Ectodermal cell (in vitro differentiated cells): ENCODE data around the gene CACNA2D3.

Experiments
- H3K27ac ChIP-seq: 2 replicates; pipeline ENCODE4 v1.7.0; 2013; ENCODE audit warnings: mild to moderate bottlenecking, low read depth, low read length; ENCODE audit not compliant: insufficient read depth, poor library complexity, severe bottlenecking
- H3K27me3 ChIP-seq: 2 replicates; pipeline ENCODE4 v1.7.0; 2013; ENCODE audit warnings: mild to moderate bottlenecking, low read length; ENCODE audit not compliant: insufficient read depth, control insufficient read depth, poor library complexity, severe bottlenecking
- H3K36me3 ChIP-seq: one replicate; pipeline ENCODE4 v1.7.0; 2013; ENCODE audit warnings: low read length; ENCODE audit not compliant: control insufficient read depth, insufficient read depth
- H3K4me1 ChIP-seq: one replicate; pipeline ENCODE4 v1.7.0; 2013; ENCODE audit warnings: low read length; ENCODE audit not compliant: control insufficient read depth, insufficient read depth
- H3K4me3 ChIP-seq: 2 replicates; pipeline ENCODE4 v1.7.0; 2013; ENCODE audit warnings: low read depth, low read length, control low read depth; ENCODE audit not compliant: insufficient read depth
- H3K9me3 ChIP-seq: 2 replicates; pipeline ENCODE4 v1.7.0; 2013; ENCODE audit warnings: mild to moderate bottlenecking, low read length, moderate library complexity; ENCODE audit not compliant: control insufficient read depth
- WGBS, 2 experiments: methylation state at CpG; one replicate each; pipeline ENCODE4 v1.1.7; 2013; ENCODE audit warnings: missing lambda C conversion rate in 2 of 2; 5-methylcytosine and 5-hydroxymethylcytosine counted together

The CACNA2D3 gene

GRCh38 chr3:54211097-54211496, 88.7 kb downstream of the CACNA2D3 start:
- WGBS, 2 experiments = 100% methylated on average over 1 of the region's 1 CpG; no CpG with 5 or more reads in 1 of the 2 experiments
- H3K4me1 ChIP-seq = no peaks in the 10 kb centered on the region
- H3K36me3 ChIP-seq = no peaks in the 10 kb centered on the region
- no peak overlapping the region for H3K4me3 ChIP-seq
- no peak overlapping the region for H3K27ac ChIP-seq
- H3K9me3 ChIP-seq = no peaks in the 10 kb centered on the region
- no peaks in the 10 kb centered on the region for H3K27me3 ChIP-seq

GRCh38 chr3:54212723-54213122, 90.4 kb downstream of the CACNA2D3 start:
- H3K36me3 ChIP-seq = no peaks in the 10 kb centered on the region
- 86 to 100% methylated on average over 1 of the region's 1 CpG for WGBS, 2 experiments
- H3K4me1 ChIP-seq = no peaks in the 10 kb centered on the region
- no peaks in the 10 kb centered on the region for H3K27me3 ChIP-seq
- no peaks in the 10 kb centered on the region for H3K9me3 ChIP-seq
- H3K27ac ChIP-seq = no peak overlapping the region
- H3K4me3 ChIP-seq = no peak overlapping the region

- WGBS, 2 experiments = 90 to 99% methylated on average over 2 of the region's 2 CpGs
- H3K27me3 ChIP-seq = no peaks in the 10 kb centered on the region
- no peak overlapping the region for H3K27ac ChIP-seq
- H3K9me3 ChIP-seq = no peaks in the 10 kb centered on the region
- no peak overlapping the region for H3K4me3 ChIP-seq
- no peaks in the 10 kb centered on the region for H3K4me1 ChIP-seq
- H3K36me3 ChIP-seq = no peaks in the 10 kb centered on the region
Measured at GRCh38 chr3:54213907-54214306, 91.6 kb downstream of the CACNA2D3 start.

- H3K36me3 ChIP-seq = no peaks in the 10 kb centered on the region
- no peak overlapping the region for H3K27ac ChIP-seq
- H3K4me1 ChIP-seq = no peaks in the 10 kb centered on the region
- H3K4me3 ChIP-seq = no peak overlapping the region
- H3K9me3 ChIP-seq = no peaks in the 10 kb centered on the region
- H3K27me3 ChIP-seq = no peaks in the 10 kb centered on the region
- WGBS, 2 experiments = 56 to 78% methylated on average over 1 of the region's 1 CpG
Measured at GRCh38 chr3:54214845-54215244, 92.5 kb downstream of the CACNA2D3 start.

GRCh38 chr3:54215521-54215920, 93.2 kb downstream of the CACNA2D3 start:
- H3K4me1 ChIP-seq = no peaks in the 10 kb centered on the region
- no peak overlapping the region for H3K27ac ChIP-seq
- H3K36me3 ChIP-seq = no peaks in the 10 kb centered on the region
- no peaks in the 10 kb centered on the region for H3K9me3 ChIP-seq
- WGBS, 2 experiments = 77 to 78% methylated on average over 5 of the region's 5 CpGs
- no peaks in the 10 kb centered on the region for H3K27me3 ChIP-seq
- H3K4me3 ChIP-seq = no peak overlapping the region

- WGBS, 2 experiments = 91 to 92% methylated on average over 5 of the region's 5 CpGs
- H3K4me1 ChIP-seq = no peaks in the 10 kb centered on the region
- no peaks in the 10 kb centered on the region for H3K27me3 ChIP-seq
- H3K9me3 ChIP-seq = no peaks in the 10 kb centered on the region
- no peaks in the 10 kb centered on the region for H3K36me3 ChIP-seq
- no peak overlapping the region for H3K4me3 ChIP-seq
- H3K27ac ChIP-seq = no peak overlapping the region
Measured at GRCh38 chr3:54217828-54218227, 95.5 kb downstream of the CACNA2D3 start.

- Histone ChIP-seq H3K27me3 (no peaks in the 10 kb centered on the region), H3K4me1 (no peaks in the 10 kb centered on the region), H3K4me3 (no peak overlapping the region), H3K9me3 (no peaks in the 10 kb centered on the region), H3K36me3 (no peaks in the 10 kb centered on the region), H3K27ac (no peak overlapping the region)
Measured at GRCh38 chr3:54222316-54222715, 100.0 kb downstream of the CACNA2D3 start.

GRCh38 chr3:54223063-54223462, 100.7 kb downstream of the CACNA2D3 start:
- Histone ChIP-seq H3K9me3 (no peaks in the 10 kb centered on the region), H3K27me3 (no peaks in the 10 kb centered on the region), H3K27ac (no peak overlapping the region), H3K36me3 (no peaks in the 10 kb centered on the region), H3K4me3 (no peak overlapping the region), H3K4me1 (no peaks in the 10 kb centered on the region)
- 93 to 94% methylated on average over 3 of the region's 3 CpGs for WGBS, 2 experiments

- Histone ChIP-seq H3K9me3 (no peaks in the 10 kb centered on the region), H3K36me3 (no peaks in the 10 kb centered on the region), H3K27ac (no peak overlapping the region), H3K27me3 (no peaks in the 10 kb centered on the region), H3K4me3 (no peak overlapping the region), H3K4me1 (no peaks in the 10 kb centered on the region)
- 83 to 84% methylated on average over 8 of the region's 8 CpGs for WGBS, 2 experiments
Measured at GRCh38 chr3:54225841-54226528, 103.6 kb downstream of the CACNA2D3 start.

- Histone ChIP-seq H3K27ac (no peak overlapping the region), H3K9me3 (no peaks in the 10 kb centered on the region), H3K36me3 (no peaks in the 10 kb centered on the region), H3K27me3 (no peaks in the 10 kb centered on the region), H3K4me1 (no peaks in the 10 kb centered on the region), H3K4me3 (no peak overlapping the region)
- 51 to 57% methylated on average over 5 of the region's 5 CpGs for WGBS, 2 experiments
Measured at GRCh38 chr3:54228806-54229205, 106.5 kb downstream of the CACNA2D3 start.

- Histone ChIP-seq H3K4me1 (peaks cover 3% of the 10 kb centered on the region), H3K4me3 (no peak overlapping the region), H3K27me3 (no peaks in the 10 kb centered on the region), H3K36me3 (no peaks in the 10 kb centered on the region), H3K9me3 (no peaks in the 10 kb centered on the region), H3K27ac (no peak overlapping the region)
- 93 to 98% methylated on average over 4 of the region's 4 CpGs for WGBS, 2 experiments
Measured at GRCh38 chr3:54232618-54233017, 110.3 kb downstream of the CACNA2D3 start.
